Measurements from ENCODE around the gene MSH6.

GRCh38 chr2:47842846-47843245 lies 59.9 kb downstream of the MSH6 start:
- no peak for TF ChIP-seq POLR2A (IDR thresholded peaks at IDR 0.05)
- TF ChIP-seq, protein P1, sequence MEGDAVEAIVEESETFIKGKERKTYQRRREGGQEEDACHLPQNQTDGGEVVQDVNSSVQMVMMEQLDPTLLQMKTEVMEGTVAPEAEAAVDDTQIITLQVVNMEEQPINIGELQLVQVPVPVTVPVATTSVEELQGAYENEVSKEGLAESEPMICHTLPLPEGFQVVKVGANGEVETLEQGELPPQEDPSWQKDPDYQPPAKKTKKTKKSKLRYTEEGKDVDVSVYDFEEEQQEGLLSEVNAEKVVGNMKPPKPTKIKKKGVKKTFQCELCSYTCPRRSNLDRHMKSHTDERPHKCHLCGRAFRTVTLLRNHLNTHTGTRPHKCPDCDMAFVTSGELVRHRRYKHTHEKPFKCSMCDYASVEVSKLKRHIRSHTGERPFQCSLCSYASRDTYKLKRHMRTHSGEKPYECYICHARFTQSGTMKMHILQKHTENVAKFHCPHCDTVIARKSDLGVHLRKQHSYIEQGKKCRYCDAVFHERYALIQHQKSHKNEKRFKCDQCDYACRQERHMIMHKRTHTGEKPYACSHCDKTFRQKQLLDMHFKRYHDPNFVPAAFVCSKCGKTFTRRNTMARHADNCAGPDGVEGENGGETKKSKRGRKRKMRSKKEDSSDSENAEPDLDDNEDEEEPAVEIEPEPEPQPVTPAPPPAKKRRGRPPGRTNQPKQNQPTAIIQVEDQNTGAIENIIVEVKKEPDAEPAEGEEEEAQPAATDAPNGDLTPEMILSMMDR (IDR thresholded peaks at IDR 0.05): no peak

Measured in heart left ventricle (tissue), 13 donors.